DOHH2 (cell line): Measurements from ENCODE around the gene STX18.

Experiments used
- CTCF ChIP-seq: fragments of 200-600 bp; sonication (generic); IDR thresholded peaks from one replicate; pipeline ENCODE4 v1.5.1; 2014; ENCODE audit warnings: antibody characterized with exemption, mild to moderate bottlenecking, low read depth, low read length; ENCODE audit not compliant: poor library complexity, severe bottlenecking
- EZH2phosphoT487 ChIP-seq: fragments of 200-600 bp; sonication (generic); IDR thresholded peaks from 2 replicates; pipeline ENCODE4 v1.6.1; 2017; ENCODE audit warnings: borderline replicate concordance, mild to moderate bottlenecking, antibody characterized with exemption, low read length, moderate library complexity, mixed read lengths

GRCh38 chr4:4560642-4561041 is 18.8 kb upstream of the STX18 start:
- TF ChIP-seq CTCF (no peak), EZH2phosphoT487 (no peak)
